ENCODE data around the gene KLHL11. TPM values are rescaled to one million over a fixed set of nuclear protein-coding genes. Genes with fewer than 3 reads are reported as not detected.

The KLHL11 gene
- total and polyA plus RNA-seq, 5 experiments from 2014 or later, result 5.0 to 22.6 (median 6.3) TPM

- Mint-ChIP-seq H3K27ac (peak within 1 kb of the TSS in 9 of 10 donors; percentile 75 to 95 (median 84)), H3K27me3 (peaks cover 0 to 4% (median 0%) of the 10 kb centered on the region in 5 donors), H3K4me3 (peak within 1 kb of the TSS; percentile 87 to 97 (median 93)), H3K9me3 (no peaks in the 10 kb centered on the region), H3K36me3 (no peaks in the 10 kb centered on the region), H3K4me1 (peaks cover 17 to 26% (median 24%) of the 10 kb centered on the region in 4 donors)
- peak; percentile 13 to 20 for ATAC-seq
- peak in 7 of 10 donors; percentile 11 to 58 (median 52) for DNase-seq
- POLR2A ChIA-PET, result interaction anchor here (0.6 to 3.9 kb wide), 7 partner anchors 10 to 1292 kb away, joined by 3 to 29 read pairs (median 5); partner anchors contain the start of genes EIF1 and KLHL11
These were observed 52.7 kb downstream of the KLHL11 start, which contains the start of gene FKBP10 for GRCh38 chr17:41812381-41813151. FKBP10 (plus strand) TSS chr17:41813004; CDS start chr17:41813035, 31 bp downstream.

DNA sequence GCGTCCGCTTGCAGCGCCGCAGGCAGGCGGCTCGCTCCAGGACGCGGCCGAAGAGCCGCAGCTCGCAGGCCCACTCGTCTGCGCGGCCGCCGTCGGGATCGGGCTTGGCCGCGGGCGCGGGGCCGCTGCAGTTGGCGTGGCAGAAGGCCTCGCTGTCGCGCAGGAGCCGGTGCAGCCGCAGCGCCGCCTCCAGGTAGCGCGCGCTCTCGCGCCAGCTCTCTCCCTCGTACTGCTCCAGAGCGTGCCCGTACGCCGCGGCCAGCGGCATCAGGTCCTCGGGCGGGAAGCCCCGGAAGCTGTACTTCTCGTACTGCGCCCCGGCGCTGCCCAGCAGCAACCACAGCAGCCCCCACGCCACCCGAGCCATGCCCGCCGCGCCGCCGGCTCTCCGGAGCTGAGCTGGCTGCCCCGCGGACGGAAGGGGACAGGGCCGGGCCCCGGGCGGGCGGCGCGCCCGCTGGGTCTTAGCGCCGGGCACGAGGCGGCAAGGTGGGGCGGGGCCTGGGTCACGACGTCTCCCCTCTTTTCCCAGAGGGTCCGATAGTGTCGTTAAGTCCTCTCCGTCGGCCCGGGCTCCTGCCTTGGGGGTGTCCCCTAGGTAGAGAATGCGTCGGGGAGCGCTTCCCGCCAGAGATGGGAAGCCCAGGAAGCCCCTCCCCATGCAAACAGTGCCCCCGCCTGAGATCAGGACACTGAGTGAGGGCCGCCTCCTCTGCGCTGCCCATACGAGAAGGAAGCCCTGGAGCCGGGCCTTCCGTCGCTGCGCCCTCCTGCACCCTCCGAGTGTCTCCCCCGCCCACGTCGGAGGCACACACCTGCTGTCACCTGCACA, 53.5 kb downstream of the KLHL11 start, which contains the start of gene P3H4:
Gene P3H4 (minus strand): TSS at position 401 of the 832 bp plus-strand sequence. CDS start 34 bp downstream, at position 367.
- Mint-ChIP-seq H3K36me3 (no peaks in the 10 kb centered on the region), H3K4me1 (peaks cover 17 to 26% (median 24%) of the 10 kb centered on the region in 4 donors), H3K4me3 (peak within 1 kb of the TSS; percentile 87 to 97 (median 93)), H3K27me3 (peaks cover 0 to 4% (median 0%) of the 10 kb centered on the region in 5 donors), H3K27ac (peak within 1 kb of the TSS; percentile 15 to 95 (median 83)), H3K9me3 (no peaks in the 10 kb centered on the region)
- DNase-seq (peak; percentile 57 to 83 (median 75)), ATAC-seq (peak; percentile 91 to 92)
- POLR2A ChIA-PET, result interaction anchor here (0.6 to 3.9 kb wide), 10 partner anchors 10 to 1909 kb away, joined by 3 to 29 read pairs (median 4); partner anchors contain the start of genes EIF1 and KLHL11

GRCh38 chr17:41810659-41811548, 54.3 kb downstream of the KLHL11 start:
- Mint-ChIP-seq H3K4me3 (peak overlapping the region; percentile 61 to 97 (median 86)), H3K9me3 (no peaks in the 10 kb centered on the region), H3K27ac (peak overlapping the region in 2 of 10 donors; percentile 22 to 49), H3K36me3 (peaks cover 0 to 2% (median 0%) of the 10 kb centered on the region in 3 donors), H3K27me3 (peaks cover 0 to 4% (median 0%) of the 10 kb centered on the region in 5 donors), H3K4me1 (peaks cover 17 to 26% (median 24%) of the 10 kb centered on the region in 4 donors)
- POLR2A ChIA-PET, result interaction anchor here (0.7 to 3.9 kb wide), 7 partner anchors 9 to 122 kb away, joined by 3 to 29 read pairs (median 7); partner anchors contain the start of genes EIF1 and KLHL11
- ATAC-seq, result peak; percentile 61 to 66
- peak in 1 of 10 donors; percentile 30 for DNase-seq

DNA sequence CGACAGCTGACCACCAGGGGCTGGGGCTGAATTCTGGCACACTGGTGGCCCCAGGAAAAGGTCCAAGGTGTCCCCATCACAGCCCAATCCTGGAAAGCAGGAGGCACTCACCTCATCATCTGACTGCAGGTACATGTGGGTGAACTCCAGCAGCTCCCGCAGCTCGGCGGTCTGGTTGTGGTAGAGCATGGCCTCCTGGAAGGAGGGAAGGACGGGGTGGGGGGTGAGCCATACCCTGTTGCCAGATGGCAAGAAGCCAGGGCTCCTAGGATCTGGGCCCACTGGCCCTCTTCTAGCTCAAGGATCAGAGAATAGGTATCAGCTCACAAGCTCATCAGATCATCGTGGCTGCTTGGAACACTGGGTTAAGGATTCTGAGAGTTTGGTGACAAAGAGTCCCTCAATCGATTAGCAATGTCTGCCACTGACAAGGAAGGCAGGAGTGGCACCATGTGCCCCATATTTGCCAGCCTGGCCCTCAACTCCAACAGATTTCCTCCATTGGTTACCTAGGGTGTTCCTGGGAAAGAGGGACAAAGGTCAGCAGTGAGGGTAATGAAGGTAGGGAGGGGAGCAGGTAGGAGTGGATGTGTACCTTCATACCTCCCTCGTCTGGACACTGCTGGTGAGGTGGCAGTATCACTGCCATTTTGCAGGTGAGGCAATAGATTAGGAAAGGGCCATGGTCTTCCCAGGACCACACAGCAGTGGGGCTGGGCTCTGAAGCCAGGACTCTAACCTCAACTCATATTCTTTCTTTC, 58.4 kb downstream of the KLHL11 start:
- no peaks in the 10 kb centered on the region for H3K9me3 Mint-ChIP-seq
- DNase-seq (no peak), ATAC-seq (no peak)
- no peak overlapping the region for H3K4me3 Mint-ChIP-seq
- POLR2A ChIA-PET, result no interaction called here
- H3K27ac Mint-ChIP-seq, result no peak overlapping the region
- peaks cover 0 to 1% (median 0%) of the 10 kb centered on the region in 5 donors for H3K27me3 Mint-ChIP-seq
- peaks cover 0 to 2% (median 0%) of the 10 kb centered on the region in 3 donors for H3K36me3 Mint-ChIP-seq
- H3K4me1 Mint-ChIP-seq, result peaks cover 10 to 18% (median 16%) of the 10 kb centered on the region in 4 donors

Other genes starting within 250 kb of the KLHL11 start
- gene KRT17, start 240.8 kb downstream of the KLHL11 start, total RNA-seq, result not detected
- not detected for gene KRT17, start 240.8 kb downstream of the KLHL11 start, polyA plus RNA-seq
- gene EIF1, start 176.5 kb downstream of the KLHL11 start, total RNA-seq, result 1,000 to 10,000 TPM; 1,007 to 1,051 TPM
- 1,000 to 10,000 TPM; 1,100 to 1,335 (median 1,160) TPM for gene EIF1, start 176.5 kb downstream of the KLHL11 start, polyA plus RNA-seq
- not detected for gene GAST, start 153.1 kb downstream of the KLHL11 start, total RNA-seq
- not detected for gene GAST, start 153.1 kb downstream of the KLHL11 start, polyA plus RNA-seq
- gene HAP1, start 130.8 kb downstream of the KLHL11 start, total RNA-seq, result under 1 TPM in 1 of 2 experiments, not detected in 1; 0.11 TPM
- gene HAP1, start 130.8 kb downstream of the KLHL11 start, polyA plus RNA-seq, result not detected
- 1 to 10 TPM; 4.0 to 4.7 TPM for gene JUP, start 78.7 kb downstream of the KLHL11 start, total RNA-seq
- under 1 TPM; 0.14 to 0.55 (median 0.30) TPM for gene JUP, start 78.7 kb downstream of the KLHL11 start, polyA plus RNA-seq
- 1 to 10 TPM; 4.4 to 6.0 TPM for gene P3H4, start 53.5 kb downstream of the KLHL11 start, total RNA-seq
- gene P3H4, start 53.5 kb downstream of the KLHL11 start, polyA plus RNA-seq, result 1 to 10 TPM; 4.0 to 6.2 (median 5.8) TPM
- not detected for gene FKBP10, start 52.4 kb downstream of the KLHL11 start, total RNA-seq
- gene FKBP10, start 52.4 kb downstream of the KLHL11 start, polyA plus RNA-seq, result not detected
- gene NT5C3B, start 29.2 kb downstream of the KLHL11 start, total RNA-seq, result 10 to 100 TPM; 51.3 to 54.0 TPM
- 10 to 100 TPM; 38.4 to 64.7 (median 41.5) TPM for gene NT5C3B, start 29.2 kb downstream of the KLHL11 start, polyA plus RNA-seq
- not detected for gene KLHL10, start 27.6 kb downstream of the KLHL11 start, total RNA-seq
- under 1 TPM in 1 of 3 donors, not detected in 2; 0.09 TPM for gene KLHL10, start 27.6 kb downstream of the KLHL11 start, polyA plus RNA-seq
- 10 to 100 TPM; 69.9 to 79.3 TPM for gene ACLY, start 53.5 kb upstream of the KLHL11 start, total RNA-seq
- 10 to 100 TPM; 42.7 to 61.3 (median 50.1) TPM for gene ACLY, start 53.5 kb upstream of the KLHL11 start, polyA plus RNA-seq
- gene ODAD4, start 65.2 kb upstream of the KLHL11 start, total RNA-seq, result not detected
- gene ODAD4, start 65.2 kb upstream of the KLHL11 start, polyA plus RNA-seq, result under 1 TPM in 2 of 3 donors, not detected in 1; 0.08 to 0.09 TPM
- gene CNP, start 101.4 kb upstream of the KLHL11 start, total RNA-seq, result 10 to 100 TPM; 30.6 to 34.1 TPM
- 10 to 100 TPM; 27.0 to 33.6 (median 27.5) TPM for gene CNP, start 101.4 kb upstream of the KLHL11 start, polyA plus RNA-seq
- gene DNAJC7, start 152.0 kb upstream of the KLHL11 start, total RNA-seq, result 100 to 1,000 TPM; 118 to 129 TPM
- gene DNAJC7, start 152.0 kb upstream of the KLHL11 start, polyA plus RNA-seq, result 10 to 100 TPM; 63.6 to 70.1 (median 66.2) TPM
- gene NKIRAS2, start 154.7 kb upstream of the KLHL11 start, total RNA-seq, result 10 to 100 TPM; 19.1 to 19.2 TPM
- gene NKIRAS2, start 154.7 kb upstream of the KLHL11 start, polyA plus RNA-seq, result 10 to 100 TPM; 20.5 to 30.2 (median 21.9) TPM
- under 1 TPM; 0.52 to 0.94 TPM for gene C17orf113, start 185.2 kb upstream of the KLHL11 start, total RNA-seq
- gene C17orf113, start 185.2 kb upstream of the KLHL11 start, polyA plus RNA-seq, result under 1 TPM; 0.09 to 0.33 (median 0.13) TPM
- gene ZNF385C, start 233.1 kb upstream of the KLHL11 start, total RNA-seq, result under 1 TPM; 0.18 to 0.36 TPM
- gene ZNF385C, start 233.1 kb upstream of the KLHL11 start, polyA plus RNA-seq, result under 1 TPM in 2 of 3 donors, not detected in 1; 0.09 to 0.10 TPM
- gene DHX58, start 247.3 kb upstream of the KLHL11 start, total RNA-seq, result 10 to 100 TPM; 53.1 to 57.3 TPM
- gene DHX58, start 247.3 kb upstream of the KLHL11 start, polyA plus RNA-seq, result 10 to 100 TPM in 2 of 3 donors, 1 to 10 TPM in 1; 7.3 to 21.7 (median 13.6) TPM

All from naive thymus-derived CD8-positive, alpha-beta T cell (primary cell).